GM18526 (cell line): ENCODE measurements around the gene AOX1.

ENCODE experiments used
- POLR2A ChIP-seq: IDR thresholded peaks from 3 replicates; pipeline ENCODE4 v1.6.1; 2011; ENCODE audit not compliant: insufficient read length; ENCODE audit errors: extremely low read depth

AOX1 gene

GRCh38 chr2:200703926-200704637 lies 118.3 kb downstream of the AOX1 start:
- TF ChIP-seq POLR2A = no peak

GRCh38 chr2:200705305-200706041 lies 119.7 kb downstream of the AOX1 start:
- TF ChIP-seq POLR2A = no peak

- TF ChIP-seq POLR2A = no peak
Measured at GRCh38 chr2:200708943-200709342, 123.1 kb downstream of the AOX1 start.

- peak; percentile 97 for TF ChIP-seq POLR2A
Measured at GRCh38 chr2:200713003-200713703, 127.3 kb downstream of the AOX1 start.

GRCh38 chr2:200713704-200714064 lies 127.9 kb downstream of the AOX1 start:
- TF ChIP-seq POLR2A = no peak

GRCh38 chr2:200716386-200716785 lies 130.6 kb downstream of the AOX1 start:
- TF ChIP-seq POLR2A = no peak
